GM19240 (cell line): ENCODE measurements around the gene SENP1.
"Not testable (repeated sequence)": the region's sequence is repeated elsewhere in the genome, so short reads cannot be mapped to it uniquely, and the experiment has no call there.

Source experiments
- DNase-seq: peaks from one replicate; pipeline ENCODE4 v3.0.0; 2011; ENCODE audit warnings: low spot score; ENCODE audit not compliant: insufficient read length

The SENP1 gene

GRCh38 chr12:48115957-48116356 lies 10.1 kb upstream of the SENP1 start:
- DNase-seq: no peak

GRCh38 chr12:48111312-48111693 lies 5.4 kb upstream of the SENP1 start:
- DNase-seq: not testable (repeated sequence)

DNA sequence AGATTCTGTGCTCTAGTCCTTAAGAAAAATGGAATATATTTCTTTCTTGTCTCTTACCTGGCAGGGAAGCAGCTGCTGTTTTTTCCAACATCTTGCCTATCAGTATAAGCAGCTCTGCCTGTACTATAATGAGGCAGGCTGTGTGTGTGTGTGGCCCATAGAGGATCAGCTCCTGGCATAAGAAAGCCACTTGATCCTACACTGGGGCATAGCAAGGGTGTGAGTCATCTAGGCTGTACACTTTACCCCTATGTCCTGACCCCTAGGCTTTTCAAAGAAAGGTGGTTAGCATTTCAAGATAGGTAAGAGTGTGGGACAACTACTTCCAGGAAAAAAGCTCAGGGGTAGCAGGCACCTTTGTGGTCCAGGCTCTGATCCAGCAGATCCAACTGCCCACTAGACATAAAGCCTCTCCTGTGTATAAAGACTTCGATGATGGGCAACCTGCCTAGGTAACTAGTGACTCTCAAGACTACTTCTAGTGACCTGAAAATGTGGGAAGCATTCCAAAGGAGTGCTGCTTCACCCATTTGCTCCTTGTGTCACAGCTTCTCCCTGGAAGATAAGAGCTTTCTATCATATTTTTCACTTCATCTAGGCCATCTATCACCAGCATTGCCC lies 4.9 kb upstream of the SENP1 start:
- DNase-seq: no peak

GRCh38 chr12:48109424-48109823 lies 3.5 kb upstream of the SENP1 start:
- no peak for DNase-seq

GRCh38 chr12:48106681-48107613 lies 1.1 kb upstream of the SENP1 start:
- no peak for DNase-seq

GRCh38 chr12:48105321-48105866 lies 485 bp downstream of the SENP1 start:
- no peak for DNase-seq

DNA sequence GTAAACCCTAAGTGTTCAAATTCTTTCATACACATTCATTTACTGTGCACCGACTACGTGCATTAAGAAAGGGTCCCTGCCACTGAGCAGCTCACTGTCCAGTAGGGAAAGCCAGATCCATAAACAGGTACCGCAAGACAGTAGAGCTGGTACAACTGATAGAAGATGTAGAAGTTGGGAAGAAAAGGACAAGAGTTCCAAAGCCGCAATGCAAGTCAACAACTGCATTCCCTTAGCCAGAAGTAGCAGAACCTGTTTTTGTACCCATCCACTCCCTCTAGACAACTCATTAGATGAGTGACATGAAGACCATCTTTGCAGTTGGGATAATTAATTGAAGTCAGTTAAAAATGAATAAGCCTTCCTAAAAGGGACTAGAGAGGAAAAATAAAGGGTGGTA lies 1.3 kb downstream of the SENP1 start:
- no peak for DNase-seq

GRCh38 chr12:48092611-48093010 lies 13.3 kb downstream of the SENP1 start:
- DNase-seq: no peak

- no peak for DNase-seq
Observed at GRCh38 chr12:48086327-48086726, 19.6 kb downstream of the SENP1 start.

DNA sequence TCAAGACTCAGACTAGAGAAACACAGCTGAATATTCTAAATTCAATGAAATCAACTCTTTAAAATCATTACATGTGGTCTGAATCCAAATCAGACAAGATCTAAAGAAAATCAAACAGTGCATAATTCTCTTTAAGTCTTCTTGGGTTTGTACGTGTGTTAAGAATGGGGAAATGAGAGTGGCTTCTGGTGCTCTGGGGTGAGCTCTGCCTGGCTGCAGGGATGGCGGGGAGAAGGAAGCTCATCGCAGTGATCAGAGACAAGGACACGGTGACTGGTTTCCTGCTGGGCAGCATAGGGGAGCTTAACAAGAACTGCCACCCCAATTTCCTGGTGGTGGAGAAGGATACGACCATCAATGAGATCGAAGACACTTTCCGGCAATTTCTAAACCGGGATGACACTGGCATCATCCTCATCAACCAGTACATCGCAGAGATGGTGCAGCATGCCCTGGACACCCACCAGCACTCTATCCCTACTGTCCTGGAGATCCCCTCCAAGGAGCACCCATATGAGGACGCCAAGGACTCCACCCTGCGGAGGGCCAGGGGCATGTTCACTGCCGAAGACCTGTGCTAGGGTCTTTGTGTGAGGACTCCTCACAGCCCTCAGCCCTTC lies 20.9 kb downstream of the SENP1 start:
- no peak for DNase-seq

GRCh38 chr12:48084066-48084465 lies 21.8 kb downstream of the SENP1 start:
- DNase-seq: no peak

- no peak for DNase-seq
Observed at GRCh38 chr12:48080821-48081220, 25.1 kb downstream of the SENP1 start.

GRCh38 chr12:48080285-48080684 lies 25.6 kb downstream of the SENP1 start:
- DNase-seq: no peak

DNA sequence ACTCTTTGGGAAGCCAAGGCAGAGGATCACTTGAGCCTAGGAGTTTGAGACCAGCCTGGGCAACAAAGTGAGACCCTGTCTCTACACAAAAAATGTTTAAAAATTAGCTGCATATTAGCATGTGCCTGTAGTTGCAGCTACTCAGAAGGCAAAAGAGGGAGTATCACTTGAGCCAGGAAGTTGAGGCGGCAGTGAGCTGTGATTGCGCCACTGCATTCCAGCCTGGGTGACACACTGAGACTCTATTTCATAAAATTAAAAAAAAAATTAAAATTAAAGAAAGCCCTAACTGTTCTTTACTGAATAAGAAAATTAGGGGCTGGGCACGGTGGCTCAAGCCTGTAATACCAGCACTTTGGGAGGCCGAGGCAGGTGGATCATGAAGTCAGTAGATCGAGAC lies 27.0 kb downstream of the SENP1 start:
- no peak for DNase-seq

DNA sequence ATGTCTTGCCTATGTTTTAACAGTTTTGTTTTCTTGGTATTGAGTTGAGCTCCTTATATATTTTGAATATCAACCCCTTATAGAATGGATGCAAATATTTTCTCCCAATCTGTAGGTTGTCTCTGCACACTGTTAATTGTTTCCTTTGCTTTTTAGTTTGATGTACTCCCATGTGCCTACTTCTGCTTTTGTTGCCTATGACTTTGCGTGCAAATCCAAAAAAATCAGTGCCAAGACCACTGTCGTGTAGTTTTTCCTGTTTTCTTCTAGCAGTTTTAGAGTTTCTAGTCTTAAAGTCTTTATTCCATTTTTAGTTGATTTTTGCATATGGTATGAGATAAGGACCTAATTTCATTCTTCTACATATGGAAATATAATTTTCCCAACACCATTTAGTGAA lies 28.8 kb downstream of the SENP1 start:
- DNase-seq: no peak

GRCh38 chr12:48075832-48076231 lies 30.0 kb downstream of the SENP1 start:
- no peak for DNase-seq

DNA sequence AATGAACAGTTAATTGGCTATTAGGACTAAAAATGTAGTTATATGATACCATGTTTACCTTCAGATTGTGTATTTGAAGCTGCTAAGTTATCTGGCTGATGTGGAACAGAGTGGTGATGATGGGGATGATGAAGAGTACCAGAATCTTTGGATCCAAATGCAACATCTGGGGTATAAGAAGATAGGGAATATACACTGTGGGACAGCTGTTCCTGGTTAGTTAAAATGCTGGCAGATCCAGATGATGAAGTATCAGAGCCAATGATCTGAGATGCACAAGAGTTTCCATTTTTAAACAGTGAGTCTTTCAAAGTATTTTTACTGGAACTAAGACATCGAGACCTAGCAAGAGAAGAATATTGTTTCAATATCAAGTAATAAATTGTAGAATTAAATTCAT lies 31.6 kb downstream of the SENP1 start:
- DNase-seq: no peak

DNA sequence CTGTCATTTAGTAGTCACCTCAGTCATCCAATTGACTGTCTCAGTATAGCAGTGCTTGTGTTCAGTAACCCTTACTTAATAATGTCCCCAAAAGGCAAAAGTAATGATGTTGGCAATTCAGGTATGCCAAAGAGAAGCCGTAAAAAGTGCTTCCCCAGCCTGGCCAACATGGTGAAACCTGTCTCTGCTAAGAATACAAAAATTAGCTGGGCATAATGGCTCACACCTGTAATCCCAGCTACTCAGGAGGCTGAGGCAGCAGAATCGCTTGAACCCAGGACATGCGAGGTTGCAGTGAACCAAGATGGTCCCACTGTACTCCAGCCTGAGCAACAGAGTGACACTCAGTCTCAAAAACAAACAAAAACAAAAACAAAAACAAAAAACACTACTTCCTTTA lies 33.6 kb downstream of the SENP1 start:
- DNase-seq: no peak

DNA sequence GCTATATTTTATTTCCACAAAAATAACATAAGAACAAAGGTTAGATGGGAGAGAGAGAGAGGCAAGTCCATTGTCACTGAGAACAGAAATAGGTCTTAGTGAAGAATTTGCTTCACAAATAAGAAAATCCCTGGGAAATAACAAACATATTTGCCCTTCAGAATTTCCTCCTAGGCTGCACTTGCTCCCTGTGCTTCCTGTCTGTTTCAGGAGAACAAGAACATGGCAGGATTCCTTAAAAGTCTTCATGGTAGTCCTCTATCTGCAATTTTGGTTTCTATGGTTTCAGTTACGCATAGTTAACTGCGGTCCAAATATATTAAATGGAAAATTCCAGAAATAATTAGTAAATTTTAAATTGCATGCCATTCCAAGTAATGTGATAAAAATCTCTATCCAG lies 34.1 kb downstream of the SENP1 start:
- no peak for DNase-seq

DNA sequence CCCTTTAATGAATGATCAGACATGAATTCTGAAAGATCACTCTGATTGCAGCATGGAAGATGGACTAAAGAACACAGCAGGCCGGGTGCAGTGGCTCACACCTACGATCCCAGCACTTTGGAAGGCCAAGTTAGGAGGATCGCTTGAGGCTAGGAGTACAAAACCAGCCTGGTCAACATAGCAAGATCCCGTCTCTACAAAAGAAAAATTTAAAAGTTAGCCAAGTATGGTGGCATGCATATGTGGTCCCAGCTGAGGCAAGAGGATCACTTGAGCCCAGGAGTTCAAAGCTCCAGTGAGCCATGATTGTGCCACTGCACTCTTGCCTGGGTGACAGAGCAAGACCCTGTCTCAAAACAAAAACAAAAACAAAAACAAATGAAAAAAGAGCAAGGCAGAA lies 35.1 kb downstream of the SENP1 start:
- DNase-seq: no peak

DNA sequence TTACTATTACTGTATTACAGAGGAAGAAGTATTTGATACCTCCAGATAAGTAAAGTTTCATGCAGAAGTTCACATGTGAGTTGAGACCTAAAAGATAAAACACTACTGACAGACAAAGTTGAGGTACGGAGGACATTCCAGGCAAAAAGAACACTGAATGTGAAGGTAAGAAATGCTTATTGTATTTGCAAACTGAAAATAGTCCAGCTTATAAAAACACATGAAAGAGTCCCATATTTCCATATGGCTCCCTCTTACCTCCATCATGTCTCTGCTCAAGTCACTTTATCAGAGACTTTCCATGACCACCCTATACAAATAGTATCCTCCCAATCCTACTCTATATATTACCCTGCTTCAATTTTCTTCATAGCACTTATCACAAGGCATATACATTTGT lies 35.8 kb downstream of the SENP1 start:
- DNase-seq: no peak

- no peak for DNase-seq
Observed at GRCh38 chr12:48069241-48069640, 36.6 kb downstream of the SENP1 start.
